BE2C (cell line): ENCODE measurements around the gene INSYN2B.
"Not testable (repeated sequence)": the region's sequence is repeated elsewhere in the genome, so short reads cannot be mapped to it uniquely, and the experiment has no call there.

Experiments used
- DNase-seq: peaks from one replicate; pipeline ENCODE4 v3.0.0-alpha.2; 2020
- H3K27me3 ChIP-seq: fragments of 250-450 bp; sonication (Bioruptor Pico); 2 replicates; pipeline ENCODE4 v1.5.1; 2020; ENCODE audit warnings: mild to moderate bottlenecking
- H3K36me3 ChIP-seq: fragments of 250-450 bp; sonication (Bioruptor Pico); 2 replicates; pipeline ENCODE4 v1.5.1; 2020; ENCODE audit warnings: mild to moderate bottlenecking
- H3K4me1 ChIP-seq: fragments of 250-450 bp; sonication (Bioruptor Pico); 2 replicates; pipeline ENCODE4 v1.5.1; 2020
- H3K4me3 ChIP-seq: 2 replicates; pipeline ENCODE4 v1.5.1; 2011; ENCODE audit warnings: low read depth, low read length
- H3K9me3 ChIP-seq: fragments of 250-450 bp; sonication (Bioruptor Pico); 2 replicates; pipeline ENCODE4 v1.5.1; 2020
- TF ChIP-seq, protein P1 (sequence below): IDR thresholded peaks from 2 replicates; pipeline ENCODE4 v1.5.1; 2012; ENCODE audit warnings: mild to moderate bottlenecking, low read depth, low read length

INSYN2B gene

GRCh38 chr5:169840405-169840804, 139.9 kb downstream of the INSYN2B start:
- TF ChIP-seq, protein P1, sequence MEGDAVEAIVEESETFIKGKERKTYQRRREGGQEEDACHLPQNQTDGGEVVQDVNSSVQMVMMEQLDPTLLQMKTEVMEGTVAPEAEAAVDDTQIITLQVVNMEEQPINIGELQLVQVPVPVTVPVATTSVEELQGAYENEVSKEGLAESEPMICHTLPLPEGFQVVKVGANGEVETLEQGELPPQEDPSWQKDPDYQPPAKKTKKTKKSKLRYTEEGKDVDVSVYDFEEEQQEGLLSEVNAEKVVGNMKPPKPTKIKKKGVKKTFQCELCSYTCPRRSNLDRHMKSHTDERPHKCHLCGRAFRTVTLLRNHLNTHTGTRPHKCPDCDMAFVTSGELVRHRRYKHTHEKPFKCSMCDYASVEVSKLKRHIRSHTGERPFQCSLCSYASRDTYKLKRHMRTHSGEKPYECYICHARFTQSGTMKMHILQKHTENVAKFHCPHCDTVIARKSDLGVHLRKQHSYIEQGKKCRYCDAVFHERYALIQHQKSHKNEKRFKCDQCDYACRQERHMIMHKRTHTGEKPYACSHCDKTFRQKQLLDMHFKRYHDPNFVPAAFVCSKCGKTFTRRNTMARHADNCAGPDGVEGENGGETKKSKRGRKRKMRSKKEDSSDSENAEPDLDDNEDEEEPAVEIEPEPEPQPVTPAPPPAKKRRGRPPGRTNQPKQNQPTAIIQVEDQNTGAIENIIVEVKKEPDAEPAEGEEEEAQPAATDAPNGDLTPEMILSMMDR, result no peak
- H3K4me3 ChIP-seq, result no peak overlapping the region
- no peaks in the 10 kb centered on the region for H3K36me3 ChIP-seq
- no peaks in the 10 kb centered on the region for H3K27me3 ChIP-seq
- H3K4me1 ChIP-seq, result no peaks in the 10 kb centered on the region
- DNase-seq, result no peak
- no peaks in the 10 kb centered on the region for H3K9me3 ChIP-seq

GRCh38 chr5:169838688-169839087, 141.6 kb downstream of the INSYN2B start:
- Histone ChIP-seq H3K4me3 (no peak overlapping the region), H3K4me1 (no peaks in the 10 kb centered on the region), H3K36me3 (no peaks in the 10 kb centered on the region), H3K27me3 (no peaks in the 10 kb centered on the region), H3K9me3 (no peaks in the 10 kb centered on the region)
- no peak for DNase-seq
- TF ChIP-seq, protein P1, result no peak

GRCh38 chr5:169837686-169838085, 142.6 kb downstream of the INSYN2B start:
- no peak for DNase-seq
- Histone ChIP-seq H3K9me3 (no peaks in the 10 kb centered on the region), H3K4me3 (no peak overlapping the region), H3K36me3 (no peaks in the 10 kb centered on the region), H3K27me3 (no peaks in the 10 kb centered on the region), H3K4me1 (no peaks in the 10 kb centered on the region)
- TF ChIP-seq, protein P1, result no peak

- H3K4me3 ChIP-seq, result no peak overlapping the region
- no peak for DNase-seq
- H3K36me3 ChIP-seq, result no peaks in the 10 kb centered on the region
- H3K27me3 ChIP-seq, result no peaks in the 10 kb centered on the region
- no peaks in the 10 kb centered on the region for H3K4me1 ChIP-seq
- no peaks in the 10 kb centered on the region for H3K9me3 ChIP-seq
- TF ChIP-seq, protein P1, result no peak
These were observed 143.3 kb downstream of the INSYN2B start for GRCh38 chr5:169836835-169837536.

- not testable (repeated sequence) for H3K36me3 ChIP-seq, DNase-seq, H3K9me3 ChIP-seq, H3K27me3 ChIP-seq, H3K4me1 ChIP-seq, H3K4me3 ChIP-seq
These were observed 145.8 kb downstream of the INSYN2B start for GRCh38 chr5:169834540-169834939.

DNA sequence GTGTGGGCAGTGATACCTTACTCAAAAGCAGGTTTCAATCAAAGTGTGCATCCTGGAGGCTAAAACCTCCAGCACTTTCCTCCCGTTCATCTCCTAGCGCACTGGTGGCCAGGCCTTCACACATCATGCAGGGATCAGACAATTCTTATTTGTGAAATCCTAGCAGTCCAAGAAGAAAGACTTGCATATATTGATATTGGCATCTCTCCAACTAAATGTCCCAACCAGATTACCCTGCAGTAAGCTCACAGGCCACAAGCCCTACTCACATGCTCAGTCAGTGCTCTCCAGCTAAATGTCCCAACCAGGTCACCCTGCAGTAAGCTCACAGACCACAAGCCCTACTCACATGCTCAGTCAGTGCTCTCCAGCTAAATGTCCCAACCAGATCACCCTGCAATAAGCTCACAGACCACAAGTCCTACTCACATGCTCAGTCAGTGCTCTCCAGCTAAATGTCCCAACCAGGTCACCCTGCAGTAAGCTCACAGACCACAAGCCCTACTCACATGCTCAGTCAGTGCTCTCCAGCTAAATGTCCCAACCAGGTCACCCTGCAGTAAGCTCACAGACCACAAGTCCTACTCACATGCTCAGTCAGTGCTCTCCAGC, 146.5 kb downstream of the INSYN2B start:
- not testable (repeated sequence) for DNase-seq, H3K9me3 ChIP-seq, H3K4me3 ChIP-seq, H3K36me3 ChIP-seq, H3K4me1 ChIP-seq, H3K27me3 ChIP-seq

DNA sequence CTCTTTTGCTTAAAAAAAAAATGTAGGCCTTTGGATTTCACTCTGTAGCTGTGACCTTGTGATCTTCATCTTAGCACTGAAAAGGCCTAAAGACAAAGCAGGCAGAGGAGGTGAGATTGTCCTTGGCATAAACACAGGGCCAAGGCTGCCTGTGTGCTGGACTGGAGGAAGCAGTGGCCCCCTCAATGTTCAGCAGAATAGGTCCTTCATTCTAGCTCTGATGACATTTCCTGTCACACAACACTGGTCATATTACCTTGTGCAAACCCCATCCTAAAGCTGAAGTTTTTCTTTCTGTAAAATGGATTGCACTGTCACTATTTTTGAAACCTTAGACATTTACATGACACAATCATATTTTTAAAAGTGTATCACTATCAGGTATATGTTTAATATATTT, 147.4 kb downstream of the INSYN2B start:
- Histone ChIP-seq H3K9me3 (no peaks in the 10 kb centered on the region), H3K4me1 (no peaks in the 10 kb centered on the region)
- TF ChIP-seq, protein P1, result no peak

More for the DNA sequence above, 147.4 kb downstream of the INSYN2B start:
- Histone ChIP-seq H3K36me3 (no peaks in the 10 kb centered on the region), H3K4me3 (no peak overlapping the region), H3K27me3 (no peaks in the 10 kb centered on the region)
- no peak for DNase-seq
